Nephron (organoid): ENCODE results near the gene ST8SIA6.

ENCODE experiments used
- H3K27ac Mint-ChIP-seq, 3 experiments: 2 replicates each; pipeline ENCODE4 v1.8.0; 2020; ENCODE audit warnings: mixed read lengths in 3 of 3, mild to moderate bottlenecking in 2 of 3, moderate library complexity in 1 of 3
- H3K27me3 Mint-ChIP-seq: 2 replicates; pipeline ENCODE4 v1.8.0; 2021; ENCODE audit warnings: low read depth, mild to moderate bottlenecking, moderate library complexity, mixed read lengths
- H3K36me3 Mint-ChIP-seq: 2 replicates; pipeline ENCODE4 v1.8.0; 2020; ENCODE audit warnings: low read depth, mixed read lengths
- H3K4me1 Mint-ChIP-seq: 2 replicates; pipeline ENCODE4 v1.8.0; 2020; ENCODE audit warnings: mixed read lengths
- H3K4me3 Mint-ChIP-seq, 3 experiments: 2 replicates each; pipeline ENCODE4 v1.8.0; 2020; ENCODE audit warnings: mild to moderate bottlenecking in 3 of 3, mixed read lengths in 3 of 3, moderate library complexity in 2 of 3
- H3K9me3 Mint-ChIP-seq: 2 replicates; pipeline ENCODE4 v1.8.0; 2020; ENCODE audit warnings: mixed read lengths
- CTCF ChIP-seq, 3 experiments: fragments of 200-600 bp; sonication (generic); IDR thresholded peaks; one replicate each; pipeline ENCODE4 v1.5.0; 2021; ENCODE audit warnings: antibody characterized with exemption in 3 of 3; ENCODE audit not compliant: unreplicated experiment in 3 of 3

ST8SIA6 gene

GRCh38 chr10:17422931-17423330, 31.5 kb downstream of the ST8SIA6 start:
- Mint-ChIP-seq H3K4me1 (no peaks in the 10 kb centered on the region), H3K9me3 (no peaks in the 10 kb centered on the region), H3K27me3 (no peaks in the 10 kb centered on the region), H3K4me3 (no peak overlapping the region), H3K36me3 (no peaks in the 10 kb centered on the region), H3K27ac (no peak overlapping the region)
- no peak for TF ChIP-seq CTCF (IDR thresholded peaks at IDR 0.05; ENCODE audit: unreplicated experiment in 3 of 3)

DNA sequence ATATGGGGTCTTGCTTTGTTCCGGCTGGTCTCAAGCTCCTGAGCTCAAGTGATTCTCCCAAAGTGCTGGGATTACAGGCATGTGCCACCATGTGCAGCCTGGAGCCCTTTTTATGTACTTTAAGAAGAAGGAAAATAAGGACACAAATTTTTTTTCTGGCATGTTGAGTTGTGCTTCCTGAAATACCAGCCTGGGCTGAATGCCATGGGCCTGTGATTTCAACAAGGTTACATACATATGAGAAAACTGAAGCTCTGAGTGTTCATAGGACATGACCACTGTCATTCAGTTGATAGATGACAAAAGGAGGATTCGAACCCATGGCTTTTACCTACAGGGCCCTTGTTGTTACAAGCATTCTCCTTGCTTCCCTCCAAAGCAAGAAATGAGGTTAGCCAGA, 36.1 kb downstream of the ST8SIA6 start:
- no peak for TF ChIP-seq CTCF (IDR thresholded peaks at IDR 0.05; ENCODE audit: unreplicated experiment in 3 of 3)
- H3K9me3 Mint-ChIP-seq = peaks cover 3% of the 10 kb centered on the region
- H3K27ac Mint-ChIP-seq = no peak overlapping the region
- no peaks in the 10 kb centered on the region for H3K36me3 Mint-ChIP-seq
- no peak overlapping the region for H3K4me3 Mint-ChIP-seq
- H3K27me3 Mint-ChIP-seq = peaks cover 4% of the 10 kb centered on the region
- no peaks in the 10 kb centered on the region for H3K4me1 Mint-ChIP-seq

DNA sequence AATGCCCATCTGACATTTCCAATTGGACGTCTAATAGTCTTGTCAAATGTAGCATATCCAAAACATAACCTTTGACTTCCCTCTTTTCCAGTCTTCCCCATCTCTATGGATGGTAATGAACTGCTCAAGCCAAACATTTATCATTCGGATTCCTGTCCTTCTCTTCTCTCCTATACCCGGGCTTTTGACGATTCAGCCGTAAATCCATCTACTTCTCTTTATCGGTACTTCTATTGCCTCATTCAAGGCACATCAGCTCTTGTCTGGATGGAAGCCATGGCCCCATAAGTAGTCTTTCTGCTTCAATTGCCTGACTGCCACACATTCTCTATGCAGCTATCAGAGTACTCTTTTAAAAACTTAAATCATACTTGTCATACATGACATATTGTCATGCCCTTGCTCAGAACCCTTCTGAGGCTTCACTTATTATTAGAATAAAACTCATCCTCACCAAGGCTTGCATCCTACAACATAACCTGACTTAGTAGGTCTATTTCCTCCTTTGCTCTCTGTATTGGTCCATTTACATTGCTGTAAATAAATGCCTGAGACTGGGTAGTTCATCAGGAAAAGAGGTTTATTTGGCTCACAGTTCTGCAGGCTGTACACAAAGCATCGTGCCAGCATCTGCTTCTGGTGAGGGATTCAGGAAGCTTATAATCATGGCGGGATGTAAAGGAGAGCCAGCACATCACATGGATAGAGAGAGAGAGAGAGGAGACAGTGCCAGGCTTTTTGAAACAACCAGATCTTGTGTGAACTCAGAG, 37.8 kb downstream of the ST8SIA6 start:
- no peaks in the 10 kb centered on the region for H3K4me1 Mint-ChIP-seq
- no peaks in the 10 kb centered on the region for H3K36me3 Mint-ChIP-seq
- H3K4me3 Mint-ChIP-seq = no peak overlapping the region
- peaks cover 9% of the 10 kb centered on the region for H3K27me3 Mint-ChIP-seq
- peaks cover 3% of the 10 kb centered on the region for H3K9me3 Mint-ChIP-seq
- no peak overlapping the region for H3K27ac Mint-ChIP-seq
- TF ChIP-seq CTCF (IDR thresholded peaks at IDR 0.05; ENCODE audit: unreplicated experiment in 3 of 3) = no peak

DNA sequence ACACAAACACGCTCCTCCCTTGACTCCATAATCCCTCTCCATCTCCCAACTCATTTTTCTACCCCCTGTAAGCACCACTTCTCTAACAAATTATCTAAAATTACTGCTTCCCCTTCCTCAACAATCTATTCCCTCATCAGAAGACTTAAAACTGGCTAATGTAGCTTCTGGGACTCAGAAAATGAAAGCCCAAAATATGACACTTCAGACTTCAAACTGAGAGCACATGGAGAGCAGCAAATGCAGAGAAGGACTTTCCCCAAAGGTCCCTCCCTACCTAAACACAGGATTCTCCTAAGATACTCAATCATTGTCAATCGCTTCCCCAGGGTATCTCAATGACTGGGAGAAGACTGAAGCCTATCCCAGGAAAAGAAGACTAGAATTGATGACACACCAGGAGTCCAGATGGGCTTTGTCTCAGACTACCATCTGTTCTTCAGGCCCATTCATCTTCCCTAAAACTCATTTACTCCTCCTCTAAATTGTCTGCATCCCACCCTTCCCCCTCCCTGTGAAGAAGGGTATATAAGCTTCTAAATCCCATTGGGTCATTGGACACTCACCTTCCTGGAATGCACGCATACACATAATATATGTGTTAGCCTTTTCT, 39.2 kb downstream of the ST8SIA6 start:
- H3K4me1 Mint-ChIP-seq = no peaks in the 10 kb centered on the region
- peaks cover 9% of the 10 kb centered on the region for H3K27me3 Mint-ChIP-seq
- no peak for TF ChIP-seq CTCF (IDR thresholded peaks at IDR 0.05; ENCODE audit: unreplicated experiment in 3 of 3)
- H3K4me3 Mint-ChIP-seq = no peak overlapping the region
- H3K9me3 Mint-ChIP-seq = peaks cover 3% of the 10 kb centered on the region
- H3K36me3 Mint-ChIP-seq = no peaks in the 10 kb centered on the region
- H3K27ac Mint-ChIP-seq = no peak overlapping the region

DNA sequence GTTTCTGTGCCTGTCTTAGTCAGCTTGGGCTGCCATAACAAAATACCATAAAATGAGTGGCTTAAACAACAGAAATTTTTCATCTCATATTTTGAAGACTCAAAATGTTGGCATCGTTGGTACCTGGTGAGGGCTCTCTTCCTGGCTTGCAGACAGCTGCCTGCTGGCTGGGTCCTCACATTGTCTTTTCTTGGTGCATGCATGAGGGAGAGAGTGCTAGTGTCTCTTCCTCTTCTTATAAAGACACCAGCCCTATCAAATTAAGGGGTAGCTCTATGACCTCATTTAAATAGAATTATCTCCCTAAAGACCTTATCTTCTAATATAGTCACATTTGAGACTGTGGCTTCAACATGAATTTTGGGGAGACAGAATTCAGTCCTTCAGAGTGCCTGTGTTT, 39.9 kb downstream of the ST8SIA6 start:
- H3K27ac Mint-ChIP-seq = no peak overlapping the region
- no peak for TF ChIP-seq CTCF (IDR thresholded peaks at IDR 0.05; ENCODE audit: unreplicated experiment in 3 of 3)
- peaks cover 3% of the 10 kb centered on the region for H3K9me3 Mint-ChIP-seq
- no peak overlapping the region for H3K4me3 Mint-ChIP-seq
- H3K36me3 Mint-ChIP-seq = no peaks in the 10 kb centered on the region
- H3K4me1 Mint-ChIP-seq = no peaks in the 10 kb centered on the region
- H3K27me3 Mint-ChIP-seq = peaks cover 9% of the 10 kb centered on the region

DNA sequence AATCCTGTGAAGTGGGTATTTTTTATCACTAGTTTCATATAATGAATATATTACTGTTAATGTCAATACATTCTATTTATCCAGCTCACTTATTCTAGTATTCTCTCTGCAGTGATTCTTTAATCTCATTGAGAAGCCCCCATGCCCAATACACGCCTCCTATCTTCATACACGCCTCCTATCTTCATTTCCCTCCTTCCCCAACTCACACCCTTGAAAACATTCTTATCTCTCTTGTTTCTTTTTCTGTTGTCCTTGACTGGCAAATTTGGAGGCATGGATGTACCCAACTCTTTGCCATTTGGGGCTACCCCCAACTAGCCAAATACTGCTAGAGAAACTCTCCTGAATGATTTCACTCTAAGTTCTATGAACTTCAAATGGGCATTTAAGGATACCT, 40.5 kb downstream of the ST8SIA6 start:
- no peaks in the 10 kb centered on the region for H3K4me1 Mint-ChIP-seq
- peaks cover 9% of the 10 kb centered on the region for H3K27me3 Mint-ChIP-seq
- TF ChIP-seq CTCF (IDR thresholded peaks at IDR 0.05; ENCODE audit: unreplicated experiment in 3 of 3) = no peak
- no peak overlapping the region for H3K27ac Mint-ChIP-seq
- no peaks in the 10 kb centered on the region for H3K36me3 Mint-ChIP-seq
- H3K4me3 Mint-ChIP-seq = no peak overlapping the region
- peaks cover 3% of the 10 kb centered on the region for H3K9me3 Mint-ChIP-seq
